ENCODE data around the gene ZNF746.

Gene ZNF746

DNA sequence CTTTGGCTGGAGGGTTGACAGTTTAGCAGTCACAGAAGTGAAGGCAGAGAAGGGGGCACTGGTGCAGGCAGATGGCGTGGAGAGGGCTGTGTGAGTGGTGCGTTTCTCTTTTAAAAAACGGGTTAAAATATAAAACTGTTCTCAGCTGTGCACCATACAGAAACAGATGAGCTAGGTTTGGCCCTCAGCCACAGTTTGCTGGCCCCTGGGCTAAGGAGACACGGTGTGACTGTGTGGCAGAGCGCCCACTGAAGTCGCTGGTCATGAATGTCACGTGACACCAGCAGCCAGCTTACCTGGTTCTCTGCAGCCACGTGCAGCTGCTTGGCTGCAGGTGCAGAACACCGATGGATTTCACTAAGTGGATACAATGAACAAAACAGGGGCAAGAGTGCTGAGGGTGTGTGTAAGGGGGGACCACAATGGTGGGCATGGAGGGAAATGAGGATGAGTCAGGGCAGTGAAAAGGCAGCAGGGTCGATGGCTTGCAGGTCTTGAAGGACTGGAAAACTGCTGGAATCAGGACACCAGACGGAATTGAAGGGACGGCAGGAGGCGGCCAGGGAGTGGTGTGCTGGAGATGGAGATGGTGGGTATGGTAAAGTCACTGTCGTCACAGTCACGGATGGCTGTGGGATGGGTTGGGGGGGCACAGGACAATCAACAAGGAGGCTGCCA is 7.4 kb downstream of the ZNF746 start:
- no peak for DNase-seq (ENCODE audit: low read depth)

DNA sequence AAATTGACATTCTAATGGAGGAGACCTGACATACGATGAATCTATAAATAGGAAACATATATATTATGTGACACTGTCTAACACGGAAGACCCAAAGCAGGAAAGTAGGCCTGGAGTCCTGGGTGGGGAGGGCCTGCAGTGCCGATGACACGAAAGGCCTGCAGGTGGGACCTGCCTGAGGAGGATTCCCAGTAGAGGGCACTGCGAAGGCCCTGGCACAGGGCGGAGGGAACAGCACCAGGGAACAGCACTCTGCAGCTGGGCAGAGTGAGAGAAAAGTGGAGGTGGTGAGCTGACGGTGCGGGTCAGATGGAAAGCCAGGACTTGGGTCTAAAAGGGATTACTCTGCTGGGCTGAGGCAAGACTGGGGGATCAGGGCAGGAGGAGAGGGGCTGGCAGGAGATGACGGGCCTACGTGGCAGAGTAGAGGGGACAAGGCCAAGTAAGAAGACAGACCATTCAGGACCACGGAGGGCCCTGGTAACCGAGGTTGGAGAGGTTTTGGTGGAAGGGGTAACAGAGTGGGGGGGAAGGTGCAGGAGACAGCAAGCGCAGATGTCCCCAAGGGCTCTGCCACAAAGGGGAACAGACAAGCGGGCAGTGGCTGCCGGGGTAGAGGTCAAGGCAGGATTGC is 8.1 kb downstream of the ZNF746 start:
- no peak for DNase-seq (ENCODE audit: low read depth)

DNA sequence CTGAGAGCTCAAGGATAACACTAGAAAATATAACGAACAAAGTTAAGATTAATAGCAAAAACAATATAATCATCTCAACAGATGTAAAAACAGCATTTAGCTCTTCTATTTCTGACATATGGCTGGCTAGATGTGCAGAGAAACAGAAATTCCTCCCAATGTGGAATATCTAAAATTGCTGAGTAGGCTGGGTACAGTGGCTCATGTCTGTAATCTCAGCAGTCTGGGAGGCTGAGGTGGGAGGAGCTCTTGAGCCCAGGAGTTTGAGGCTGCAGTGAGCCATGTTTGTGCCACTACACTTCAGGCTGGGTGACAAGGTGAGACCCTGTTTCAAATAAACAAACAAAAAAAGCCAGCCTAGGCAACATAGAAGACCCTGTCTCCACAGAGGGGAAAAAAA is 18.0 kb downstream of the ZNF746 start:
- no peak for DNase-seq (ENCODE audit: low read depth)

DNA sequence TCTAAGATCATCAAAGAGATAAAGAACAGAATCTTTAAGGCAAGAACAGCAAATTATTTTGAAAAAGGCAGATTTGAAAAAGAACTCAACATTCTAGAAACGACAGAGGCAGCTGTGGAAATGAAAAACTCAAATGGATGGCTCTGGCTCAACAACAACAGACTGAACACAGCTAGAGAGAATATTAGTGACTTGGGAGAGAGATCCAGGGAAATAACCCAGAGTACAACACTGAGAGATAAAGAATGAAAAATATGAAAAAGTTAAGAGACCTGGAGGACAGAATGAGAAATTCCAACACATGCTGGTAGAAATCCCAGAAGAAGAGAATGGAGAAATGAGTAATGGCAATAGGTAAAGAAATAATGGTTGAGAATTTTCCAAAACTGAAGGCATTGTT is 18.9 kb downstream of the ZNF746 start:
- no peak for DNase-seq (ENCODE audit: low read depth)

DNA sequence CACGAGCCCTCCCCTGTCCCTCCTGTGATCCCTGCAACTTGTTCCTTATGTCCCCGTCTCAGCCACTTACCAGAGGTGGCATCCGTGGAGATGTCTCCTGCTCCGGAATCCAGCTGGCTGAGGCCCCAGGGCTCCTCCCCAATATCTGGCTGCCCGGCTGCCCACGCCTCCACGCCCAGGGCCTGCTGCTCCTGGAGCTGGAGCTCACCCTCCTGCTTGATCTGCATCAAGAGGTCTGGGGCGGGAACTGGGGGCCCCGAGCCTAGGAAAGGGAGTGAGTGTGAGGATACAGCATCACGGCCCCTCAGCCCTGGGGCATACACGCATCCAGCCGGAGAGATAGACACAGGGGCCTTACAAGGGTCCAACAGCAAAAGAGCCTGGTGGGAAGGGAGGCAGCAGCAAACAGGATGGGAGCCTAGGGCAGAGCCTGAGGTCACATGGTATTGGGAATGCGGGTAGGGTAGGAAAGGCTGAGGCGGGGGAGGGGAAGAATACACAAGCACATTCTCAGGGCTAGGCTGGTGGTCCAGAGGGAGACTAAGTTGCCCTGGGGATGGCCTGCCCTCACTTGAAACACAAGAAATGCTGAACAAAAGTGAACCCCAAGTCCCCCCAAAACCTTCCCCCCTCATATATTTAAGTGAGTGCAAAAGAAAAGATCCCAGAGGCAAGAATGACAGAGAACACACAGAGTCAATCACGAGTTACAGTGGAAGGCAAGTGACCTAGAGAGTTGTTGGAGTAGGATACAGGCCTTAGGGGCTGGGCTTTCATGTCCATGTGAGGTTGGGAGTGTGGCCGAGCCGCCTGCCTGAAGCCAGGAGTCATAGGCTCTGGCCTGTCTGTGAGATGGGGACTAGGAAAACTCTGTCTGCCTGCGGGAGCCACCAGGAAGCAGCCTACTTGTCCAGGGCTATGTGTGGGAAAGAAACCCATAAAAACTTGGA is 19.8 kb downstream of the ZNF746 start:
- no peak for DNase-seq (ENCODE audit: low read depth)

DNA sequence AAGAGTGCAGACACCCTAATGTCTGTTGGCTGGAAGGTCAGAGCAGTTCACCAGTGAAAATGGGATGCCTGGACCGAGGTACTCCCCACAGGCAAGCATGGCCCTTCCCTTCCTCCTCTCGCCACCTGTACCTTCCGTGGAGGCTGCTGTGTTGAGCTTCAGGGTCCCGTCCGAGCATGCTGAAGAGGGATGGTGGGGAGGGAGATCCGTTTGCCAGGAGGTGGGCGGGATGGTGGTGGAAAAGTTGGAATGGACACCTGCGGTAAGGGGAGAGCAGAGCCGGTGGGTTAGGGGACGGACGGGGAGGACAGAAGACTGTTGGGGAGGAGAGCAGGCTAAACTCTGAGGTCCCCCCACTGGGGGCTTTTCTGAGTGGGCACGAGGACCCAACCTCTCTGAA is 20.8 kb downstream of the ZNF746 start:
- no peak for DNase-seq (ENCODE audit: low read depth)

DNA sequence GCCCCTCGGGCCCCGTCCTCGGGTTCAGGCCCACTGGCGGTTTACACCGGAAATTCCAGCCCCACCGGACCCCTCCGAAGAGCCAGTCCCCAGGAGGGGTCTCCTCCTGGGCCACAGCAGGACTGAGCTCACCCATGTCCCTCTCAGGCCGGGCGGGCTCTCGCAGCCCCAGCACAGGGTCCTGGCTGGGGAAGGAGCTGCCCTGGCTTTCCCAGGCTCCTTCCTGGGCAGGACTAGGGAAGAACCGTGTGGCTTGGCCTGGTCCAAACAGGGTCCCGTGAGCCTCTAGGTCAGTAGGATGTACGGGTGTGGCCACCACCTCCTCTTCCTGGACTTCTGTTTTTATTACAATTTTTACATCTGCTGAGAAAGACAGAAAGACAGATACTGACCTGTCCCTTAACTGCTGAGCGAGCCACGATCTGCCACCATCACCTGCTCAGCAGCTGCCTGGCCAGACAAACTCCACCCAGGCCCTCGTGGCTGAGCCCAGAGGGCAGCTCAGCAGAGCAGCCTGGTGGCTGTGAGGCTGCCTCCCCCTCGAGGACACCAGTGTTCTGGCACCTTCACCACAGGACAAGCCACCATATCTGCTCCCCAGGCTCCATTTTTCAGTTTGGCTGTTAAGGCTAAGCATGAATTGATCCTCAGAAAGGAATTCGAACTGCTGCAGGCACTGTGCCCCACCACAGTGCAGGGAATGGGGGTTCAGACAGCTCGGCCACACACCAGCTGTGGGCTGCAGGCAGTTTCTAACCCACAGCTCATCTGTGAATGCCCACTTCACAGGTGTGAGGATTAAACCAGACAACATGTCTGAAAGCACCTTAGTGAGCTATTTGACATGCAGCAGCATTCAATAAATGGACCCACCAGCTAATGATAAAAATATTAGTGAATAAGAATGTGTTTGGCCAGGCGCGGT is 22.2 kb downstream of the ZNF746 start:
- no peak for DNase-seq (ENCODE audit: low read depth)

DNA sequence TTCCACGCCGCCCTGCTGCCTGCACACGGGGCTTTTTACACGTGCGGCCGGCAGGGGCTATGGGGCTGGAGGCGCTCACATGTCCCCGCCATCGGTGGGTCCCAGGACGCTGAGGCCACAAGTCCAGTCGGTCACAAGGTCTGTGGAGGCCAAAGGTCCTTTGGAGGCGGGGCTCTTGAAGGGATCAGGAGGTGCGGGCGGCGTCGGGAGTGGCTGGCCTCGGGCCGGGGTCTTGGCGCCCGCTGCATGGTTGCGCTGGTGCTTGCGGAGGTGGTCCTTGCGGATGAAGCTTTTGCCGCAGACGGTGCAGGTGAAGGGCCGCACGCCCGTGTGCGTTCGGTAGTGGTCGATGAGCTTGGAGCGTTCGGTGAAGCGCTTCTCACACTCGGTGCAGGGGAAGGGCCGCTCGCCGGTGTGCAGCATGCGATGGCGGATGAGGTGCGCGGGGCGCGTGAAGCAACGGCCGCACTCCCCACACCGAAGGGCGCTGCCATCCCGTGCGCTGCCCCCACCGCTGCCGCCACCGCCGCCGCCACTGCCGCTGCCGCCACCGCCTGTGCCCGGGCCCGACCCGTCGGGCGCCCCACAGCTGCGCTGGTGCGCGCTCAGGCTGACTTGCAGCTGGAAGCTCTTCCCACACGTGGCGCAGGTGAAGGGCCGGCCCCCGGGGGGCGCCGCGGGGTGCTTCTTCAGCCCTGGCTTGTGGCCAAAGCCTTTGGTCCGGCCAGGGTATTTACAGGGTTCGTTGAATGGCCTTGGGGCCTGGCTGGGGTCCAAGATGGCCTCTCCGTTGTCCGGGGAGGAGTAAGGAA is 23.1 kb downstream of the ZNF746 start:
- no peak for DNase-seq (ENCODE audit: low read depth)

DNA sequence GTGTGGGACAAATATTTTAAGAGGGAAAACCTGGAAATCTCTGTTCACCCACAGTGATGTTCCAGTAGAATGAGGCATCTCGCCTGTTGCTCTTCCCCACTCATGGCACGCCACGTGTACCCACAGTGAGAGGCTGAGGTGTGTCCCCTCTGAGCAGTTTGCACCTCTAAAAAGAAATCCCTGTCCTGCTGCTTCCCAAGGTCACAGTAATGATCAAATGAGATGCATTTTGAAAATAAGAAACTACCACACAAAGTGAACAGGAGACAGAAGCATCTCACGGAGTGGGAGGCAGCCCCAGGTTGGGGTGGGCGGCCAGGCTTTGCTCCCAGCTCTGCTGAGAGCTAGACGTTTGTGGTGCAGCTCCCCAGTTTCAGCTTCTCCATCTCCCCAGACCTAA is 24.4 kb downstream of the ZNF746 start:
- DNase-seq (ENCODE audit: low read depth) = no peak

DNA sequence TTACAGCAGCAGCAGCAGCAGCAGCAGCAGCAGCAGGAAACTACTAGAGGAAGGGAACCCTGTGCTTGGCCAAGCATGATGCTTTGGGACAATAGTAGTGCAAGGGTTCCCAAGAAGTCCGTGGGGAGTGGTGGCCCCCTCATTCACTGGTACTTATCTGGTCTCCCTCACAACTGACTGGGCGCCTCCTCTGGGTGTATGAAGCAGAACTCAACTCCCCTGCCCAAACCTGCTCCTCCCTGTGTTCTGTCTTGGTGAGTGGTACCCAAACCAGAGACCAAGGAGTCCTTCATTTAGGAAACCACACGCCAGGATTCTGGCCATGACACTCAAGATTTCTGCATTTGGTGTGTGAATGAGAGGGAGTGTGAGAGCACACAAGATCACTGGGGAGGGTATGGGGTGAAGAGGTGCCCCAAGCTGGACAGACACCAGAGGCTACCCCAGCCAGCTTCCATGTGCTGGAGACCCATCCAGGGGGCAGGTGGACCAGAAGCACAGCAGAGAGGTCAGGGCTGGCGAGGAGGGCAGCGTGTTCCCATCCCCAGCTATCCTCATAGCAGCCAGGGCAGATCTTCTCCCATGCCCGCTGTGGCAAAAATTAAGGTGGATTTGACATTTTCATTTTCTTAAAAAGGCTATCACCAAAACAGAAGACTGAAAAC is 26.2 kb downstream of the ZNF746 start:
- DNase-seq (ENCODE audit: low read depth) = no peak

DNA sequence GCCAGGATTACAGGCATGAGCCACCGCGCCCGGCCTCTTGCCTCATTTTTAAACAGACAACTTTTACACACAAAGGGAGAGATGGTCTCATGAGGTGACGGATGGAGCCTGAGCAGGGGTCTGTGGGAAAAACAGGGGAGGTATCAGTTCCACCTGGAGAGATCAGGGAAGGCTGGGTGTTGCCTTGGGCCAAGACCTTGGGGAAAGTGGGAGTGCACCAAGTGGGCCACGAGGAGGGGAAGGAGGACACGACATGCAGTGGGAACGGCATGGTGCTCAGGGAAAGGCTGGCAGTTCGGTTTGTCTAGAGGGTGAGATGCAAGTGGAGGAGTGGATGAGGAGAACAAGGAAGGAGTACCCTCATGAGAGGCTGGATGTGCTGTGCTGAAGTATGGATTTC is 27.8 kb downstream of the ZNF746 start:
- no peak for DNase-seq (ENCODE audit: low read depth)

DNA sequence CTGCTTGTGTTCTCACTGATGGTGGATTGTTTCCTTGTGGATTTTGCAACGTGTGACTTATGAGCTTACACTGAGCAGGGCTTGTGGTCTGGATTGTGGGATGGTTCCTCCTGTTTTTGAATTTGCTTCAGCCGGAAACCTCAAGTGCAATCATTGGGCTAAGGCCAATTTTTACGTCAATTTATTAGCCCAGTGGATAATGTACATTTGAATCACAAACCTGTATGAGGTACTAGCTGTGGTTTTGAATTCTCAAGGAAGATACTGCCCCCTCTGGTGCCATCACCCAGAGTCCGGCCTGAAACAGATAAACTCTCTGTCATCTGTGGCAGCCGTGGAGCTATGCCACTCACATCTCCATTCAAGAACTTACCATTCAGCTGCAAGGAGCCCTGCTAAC is 29.4 kb downstream of the ZNF746 start:
- peak; percentile 18 for DNase-seq (ENCODE audit: low read depth)

DNA sequence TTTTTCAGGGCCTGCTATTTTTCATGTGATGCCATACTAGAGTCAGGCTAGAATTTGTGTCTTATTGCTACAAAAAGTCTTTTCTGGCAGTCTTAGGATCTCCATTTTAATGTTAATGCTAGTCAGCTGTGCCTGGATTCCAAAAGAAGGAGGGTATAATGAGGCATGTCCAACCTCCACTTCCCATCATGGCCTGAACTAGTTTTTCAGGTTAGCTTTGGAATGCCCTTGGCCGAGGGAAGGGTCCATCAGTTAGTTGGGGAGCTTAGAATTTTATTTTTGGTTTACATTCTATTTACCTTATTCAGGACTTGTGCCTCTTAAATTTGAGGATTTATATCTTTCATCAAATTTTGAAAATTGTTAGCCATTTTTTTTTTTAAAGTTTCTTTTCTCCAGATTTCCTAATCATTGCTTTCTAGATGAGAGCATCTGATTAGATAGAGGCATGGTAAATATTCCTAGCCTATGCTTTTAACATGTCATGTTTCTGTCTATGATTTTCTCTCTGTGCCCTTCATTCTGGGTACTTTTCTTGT is 30.2 kb downstream of the ZNF746 start:
- no peak for DNase-seq (ENCODE audit: low read depth)

DNA sequence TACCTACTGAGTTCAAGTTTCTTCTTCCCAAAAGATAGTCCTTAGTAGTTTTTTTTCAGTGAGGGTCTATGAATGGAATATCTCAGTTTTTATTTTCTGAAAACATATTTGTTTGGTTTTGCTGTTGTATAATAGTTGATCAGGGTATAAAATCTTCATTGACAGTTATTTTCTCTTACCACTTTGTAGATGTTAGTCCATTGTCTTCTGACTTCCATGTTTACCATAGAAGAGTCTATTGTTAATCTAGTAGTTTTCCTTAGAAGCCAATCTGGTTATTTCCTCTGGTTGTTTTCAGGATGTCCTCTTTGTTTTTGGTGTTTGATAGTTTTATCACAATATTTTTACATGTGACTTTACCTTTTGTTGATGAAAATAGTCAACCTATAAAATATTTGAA is 31.2 kb downstream of the ZNF746 start:
- no peak for DNase-seq (ENCODE audit: low read depth)

DNA sequence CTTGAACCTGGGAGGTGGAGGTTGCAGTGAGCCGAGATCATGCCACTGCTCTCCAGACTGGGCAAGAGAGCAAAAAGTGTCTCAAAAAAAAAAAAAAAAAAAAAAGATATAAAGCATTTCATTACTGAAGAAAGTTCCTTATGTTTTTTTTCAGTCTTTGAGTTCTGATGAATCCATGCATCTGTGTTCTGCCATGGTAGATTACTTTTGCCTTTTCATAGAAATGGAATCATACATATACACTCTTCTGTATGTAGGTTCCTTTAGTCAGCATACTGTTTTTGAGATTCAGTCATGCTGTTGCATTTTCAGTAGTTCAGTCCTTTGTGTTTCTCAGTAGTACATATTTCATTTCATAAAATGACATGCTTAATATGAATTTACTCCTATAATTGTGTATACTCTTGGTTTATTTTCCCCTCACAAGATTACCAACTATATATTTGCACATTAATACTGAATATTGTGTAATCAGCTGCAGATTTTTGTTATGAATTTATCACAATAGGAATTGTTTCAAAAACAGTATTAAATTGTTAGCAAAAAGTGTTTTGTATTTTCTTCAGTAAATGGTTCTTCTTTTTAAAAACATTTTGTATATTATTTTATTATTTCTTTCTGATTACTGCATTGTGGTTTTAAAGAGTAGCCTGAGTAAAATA is 34.0 kb downstream of the ZNF746 start:
- no peak for DNase-seq (ENCODE audit: low read depth)

DNA sequence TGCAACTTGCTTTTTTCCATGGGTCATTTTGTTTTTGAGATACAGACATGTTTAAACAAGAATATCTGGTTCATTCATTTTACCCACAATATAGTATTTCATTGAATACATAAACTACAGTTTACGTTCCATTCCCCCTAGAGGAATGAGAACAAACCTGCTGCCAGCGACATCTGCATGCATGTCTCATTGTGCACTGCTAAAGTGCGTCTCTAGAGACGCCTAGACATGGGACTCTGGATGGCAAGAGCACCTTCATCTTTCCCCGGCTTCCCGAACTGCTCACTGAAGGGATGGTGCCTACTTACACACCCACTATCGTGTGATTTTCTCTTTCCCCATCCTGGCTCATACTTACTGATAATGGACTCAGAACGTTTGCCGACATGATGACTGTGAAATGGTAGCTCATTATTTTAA is 35.5 kb downstream of the ZNF746 start:
- no peak for DNase-seq (ENCODE audit: low read depth)

DNA sequence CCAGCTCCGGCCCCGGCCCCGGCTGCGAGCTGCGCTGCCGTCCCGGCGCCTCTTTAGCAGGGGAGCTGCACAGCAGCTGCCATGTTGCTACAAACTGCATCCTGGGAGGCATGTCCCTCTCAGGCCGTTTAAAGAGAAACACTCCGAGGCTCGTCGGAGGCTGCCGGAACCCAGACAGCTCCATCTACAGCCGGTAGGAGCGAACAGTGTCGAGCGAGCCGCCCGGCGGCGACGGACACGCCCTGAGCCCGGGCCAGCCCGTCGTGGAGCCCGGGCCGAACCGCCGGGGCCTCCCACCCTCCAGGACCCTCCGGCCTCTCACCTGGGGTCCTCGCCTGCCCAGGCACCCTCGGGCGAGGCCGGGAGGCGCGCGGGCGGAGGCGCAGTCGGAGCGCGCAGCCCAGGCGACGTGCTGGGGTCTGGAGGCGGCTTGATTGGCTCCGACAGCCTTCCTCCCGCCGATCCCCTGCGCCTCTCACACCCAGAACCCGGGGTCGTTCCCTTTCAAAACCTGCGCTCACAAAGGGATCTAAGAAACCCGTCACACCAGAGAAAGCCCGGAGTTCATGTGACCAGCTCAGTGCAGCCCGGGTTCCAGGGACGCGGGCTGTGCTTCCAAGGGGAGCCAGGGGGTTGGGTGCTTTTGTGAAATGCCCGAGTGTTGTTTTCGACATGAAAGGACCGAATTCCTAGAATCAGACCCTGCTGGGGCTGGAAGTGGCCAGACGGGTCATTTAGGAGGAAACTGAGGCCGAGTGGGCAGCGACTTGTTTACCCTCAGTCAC is 36.9 kb downstream of the ZNF746 start, which contains the start of gene ZNF777:
Gene ZNF777 (minus strand): TSS at position 570 of the 785 bp plus-strand sequence. CDS start 5,040 bp downstream, outside the sequence.
- peak; percentile 92 for DNase-seq (ENCODE audit: low read depth)
